Activated CD8-positive, alpha-beta memory T cell treated with anti-CD3 and anti-CD28 coated beads for 36 hours (primary cell): ENCODE results near the gene RPS6KL1. TPM values are rescaled to one million over a fixed set of nuclear protein-coding genes. Genes with fewer than 3 reads are reported as not detected.

Experiments
- CTCF ChIA-PET: fragments of 350-600 bp; sonication (Branson Sonifier 250); formaldehyde crosslinking; loops from one replicate; lab custom pipeline; 2021; ENCODE audit warnings: antibody characterized with exemption; lab: Charles Lee
- POLR2A ChIA-PET: fragments of 350-600 bp; sonication (Branson Sonifier 250); formaldehyde crosslinking; loops from one replicate; lab custom pipeline; 2021; ENCODE audit warnings: antibody characterized with exemption; lab: Charles Lee
- total RNA-seq, 2 experiments: library from RNA; stranded (reverse); gene quantifications; one replicate each; pipeline ENCODE4 v1.2.3, GENCODE V29; 2021

RPS6KL1 gene
- total RNA-seq, 2 experiments from 2014 or later = 5.0 TPM

DNA sequence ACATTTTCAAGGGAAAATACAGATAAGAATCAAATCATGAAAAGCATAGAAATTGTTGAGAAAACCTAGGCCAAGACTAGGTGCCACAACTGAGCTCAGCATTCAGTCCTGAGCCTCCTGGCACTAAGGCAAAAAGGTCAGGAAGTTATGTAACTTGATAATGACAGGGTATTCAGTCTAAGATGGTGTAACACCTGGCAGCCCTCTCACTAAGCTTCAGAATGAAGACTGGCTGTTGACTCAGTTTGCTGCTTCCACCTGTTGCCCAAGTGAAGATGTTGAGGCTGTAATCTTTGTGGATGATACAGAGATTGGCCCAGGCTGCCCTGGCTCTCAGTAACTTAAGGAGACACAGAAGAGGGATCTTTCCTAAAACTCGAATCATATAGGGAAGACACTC, 66.7 kb downstream of the RPS6KL1 start:
- CTCF ChIA-PET = interaction anchor here (1.3 kb wide), 1 partner anchor 50 kb away, joined by 6 read pairs; no protein-coding TSS in a partner anchor
- POLR2A ChIA-PET = no interaction called here

DNA sequence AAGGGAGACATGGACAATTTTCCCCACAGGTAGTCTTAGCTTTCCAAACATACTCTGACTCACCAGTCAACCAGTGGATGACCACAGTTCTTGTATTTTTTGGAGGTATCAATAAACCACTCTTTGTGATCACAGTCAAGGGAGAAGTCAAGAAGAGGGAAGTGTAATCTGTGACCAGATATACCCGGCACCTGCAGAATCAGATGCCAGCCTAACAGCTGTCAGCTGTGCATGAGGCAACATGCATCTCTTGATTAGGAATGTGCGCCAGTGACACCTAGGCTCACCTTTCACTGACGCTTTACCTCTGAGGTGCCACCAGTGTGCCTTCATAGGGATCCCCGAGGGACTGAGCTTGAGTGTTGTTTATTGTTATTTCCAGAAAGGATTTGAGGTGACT, 67.1 kb downstream of the RPS6KL1 start:
- ChIA-PET CTCF (interaction anchor here (1.3 kb wide), 1 partner anchor 50 kb away, joined by 6 read pairs; no protein-coding TSS in a partner anchor), POLR2A (no interaction called here)

DNA sequence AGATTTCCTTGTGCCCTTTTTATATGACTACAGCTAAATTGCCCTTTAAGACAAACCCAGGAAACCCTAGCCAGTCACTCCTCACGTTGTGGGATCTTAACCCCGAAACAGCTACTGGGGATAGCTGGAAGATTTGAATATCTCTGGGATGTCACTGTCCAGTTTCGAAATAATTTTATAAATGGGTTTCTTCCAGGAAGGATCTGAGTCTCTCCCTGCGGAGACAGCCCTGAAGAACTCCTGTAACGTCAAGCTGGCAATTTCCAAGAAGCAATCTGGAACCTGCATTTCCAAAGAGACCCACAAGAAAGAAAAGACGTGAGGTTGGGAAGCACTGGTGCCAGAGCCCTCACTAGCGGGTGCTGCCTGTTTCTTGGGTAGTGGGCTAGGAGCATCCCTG, 68.0 kb downstream of the RPS6KL1 start:
- POLR2A ChIA-PET = no interaction called here
- CTCF ChIA-PET = interaction anchor here (0.9 kb wide), 1 partner anchor 51 kb away, joined by 4 read pairs; no protein-coding TSS in a partner anchor

Other genes starting within 250 kb of the RPS6KL1 start
- gene AREL1, start 210.2 kb downstream of the RPS6KL1 start, total RNA-seq = 10 to 100 TPM; 37.5 to 37.8 TPM
- gene FCF1, start 210.1 kb downstream of the RPS6KL1 start, total RNA-seq = 10 to 100 TPM; 83.0 to 90.5 TPM
- 10 to 100 TPM; 50.2 to 52.9 TPM for gene YLPM1, start 159.9 kb downstream of the RPS6KL1 start, total RNA-seq
- gene PROX2, start 47.1 kb downstream of the RPS6KL1 start, total RNA-seq = under 1 TPM; 0.50 to 0.76 TPM
- 100 to 1,000 TPM; 144 to 156 TPM for gene DLST, start 41.3 kb downstream of the RPS6KL1 start, total RNA-seq
- gene PGF, start 32.3 kb upstream of the RPS6KL1 start, total RNA-seq = under 1 TPM in 1 of 2 experiments, not detected in 1; 0.17 TPM
- gene EIF2B2, start 79.7 kb upstream of the RPS6KL1 start, total RNA-seq = 10 to 100 TPM; 62.6 to 64.1 TPM
- gene MLH3, start 128.2 kb upstream of the RPS6KL1 start, total RNA-seq = 10 to 100 TPM; 19.5 to 23.8 TPM
- gene ACYP1, start 140.8 kb upstream of the RPS6KL1 start, total RNA-seq = 10 to 100 TPM; 41.6 to 42.0 TPM
- gene ZC2HC1C, start 146.4 kb upstream of the RPS6KL1 start, total RNA-seq = 1 to 10 TPM in 1 of 2 experiments, under 1 TPM in 1; 0.97 to 2.2 TPM
- gene NEK9, start 203.8 kb upstream of the RPS6KL1 start, total RNA-seq = 10 to 100 TPM; 58.6 to 60.2 TPM